ENCODE results near the gene COL5A3.

The COL5A3 gene

DNA sequence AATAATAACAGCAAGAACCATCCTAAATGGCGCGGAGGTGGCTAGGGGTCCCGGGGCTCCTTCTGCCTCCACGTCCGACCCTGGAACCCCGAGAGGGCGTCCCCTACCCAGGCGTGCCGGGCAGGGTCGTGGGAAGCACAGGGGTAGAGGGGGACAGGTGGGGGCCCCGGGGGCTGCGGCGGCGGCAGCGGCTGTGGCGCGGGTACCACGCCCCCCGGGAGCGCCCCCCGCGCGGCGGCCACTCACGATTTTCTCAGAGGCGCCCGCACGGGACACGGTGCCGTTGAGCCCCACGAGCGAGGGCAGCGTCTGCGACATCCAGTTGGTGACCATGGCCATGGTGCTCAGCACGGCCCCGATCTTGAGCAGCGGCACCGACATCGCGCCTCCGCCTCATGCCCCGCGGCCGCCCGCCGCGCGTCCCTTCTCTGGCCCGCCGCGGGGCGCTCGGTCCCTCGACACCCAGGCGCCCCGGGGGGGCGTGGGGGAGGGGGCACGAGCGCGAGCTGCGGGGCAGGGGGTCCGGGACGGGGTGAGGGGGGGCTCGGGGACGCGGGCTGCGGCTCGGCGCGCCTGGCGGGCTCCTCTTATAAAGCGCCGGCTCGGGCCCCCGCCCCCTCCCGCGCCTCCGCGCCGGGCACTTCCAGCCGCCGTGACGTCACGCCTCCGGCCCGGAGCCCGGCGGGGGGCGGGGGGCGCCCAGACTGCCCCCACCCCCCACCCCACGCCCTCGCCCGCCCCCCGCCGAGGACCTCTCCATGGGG lies 96.9 kb downstream of the COL5A3 start:
- Histone ChIP-seq H3K4me2 (ENCODE audit: insufficient read depth, low read length) (no peak overlapping the region), H3K27me3 (ENCODE audit: insufficient read depth, low read length, poor library complexity) (peaks cover 3% of the 10 kb centered on the region), H3K79me2 (ENCODE audit: insufficient read depth, low read length) (no peaks in the 10 kb centered on the region), H3K9ac (ENCODE audit: low read depth, low read length) (no peak overlapping the region), H3K36me3 (ENCODE audit: insufficient read depth, low read length) (no peaks in the 10 kb centered on the region), H2AFZ (ENCODE audit: low read depth, low read length) (no peak overlapping the region), H3K4me3 (ENCODE audit: low read depth in 1 of 2, low read length in 2 of 2) (no peak overlapping the region), H3K9me3 (ENCODE audit: insufficient read depth, low read length, severe bottlenecking) (no peaks in the 10 kb centered on the region), H3K27ac (ENCODE audit: low read length) (no peak overlapping the region), H3K4me1 (ENCODE audit: insufficient read depth, low read length) (peaks cover 10% of the 10 kb centered on the region), H4K20me1 (ENCODE audit: insufficient read depth, low read length) (no peaks in the 10 kb centered on the region)
- DNase-seq = no peak
- ATAC-seq (ENCODE audit: insufficient read depth, low read depth) = no peak
- TF ChIP-seq, protein P1, sequence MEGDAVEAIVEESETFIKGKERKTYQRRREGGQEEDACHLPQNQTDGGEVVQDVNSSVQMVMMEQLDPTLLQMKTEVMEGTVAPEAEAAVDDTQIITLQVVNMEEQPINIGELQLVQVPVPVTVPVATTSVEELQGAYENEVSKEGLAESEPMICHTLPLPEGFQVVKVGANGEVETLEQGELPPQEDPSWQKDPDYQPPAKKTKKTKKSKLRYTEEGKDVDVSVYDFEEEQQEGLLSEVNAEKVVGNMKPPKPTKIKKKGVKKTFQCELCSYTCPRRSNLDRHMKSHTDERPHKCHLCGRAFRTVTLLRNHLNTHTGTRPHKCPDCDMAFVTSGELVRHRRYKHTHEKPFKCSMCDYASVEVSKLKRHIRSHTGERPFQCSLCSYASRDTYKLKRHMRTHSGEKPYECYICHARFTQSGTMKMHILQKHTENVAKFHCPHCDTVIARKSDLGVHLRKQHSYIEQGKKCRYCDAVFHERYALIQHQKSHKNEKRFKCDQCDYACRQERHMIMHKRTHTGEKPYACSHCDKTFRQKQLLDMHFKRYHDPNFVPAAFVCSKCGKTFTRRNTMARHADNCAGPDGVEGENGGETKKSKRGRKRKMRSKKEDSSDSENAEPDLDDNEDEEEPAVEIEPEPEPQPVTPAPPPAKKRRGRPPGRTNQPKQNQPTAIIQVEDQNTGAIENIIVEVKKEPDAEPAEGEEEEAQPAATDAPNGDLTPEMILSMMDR (IDR thresholded peaks at IDR 0.05; ENCODE audit: borderline replicate concordance, extremely low read depth, low read length, poor library complexity, severe bottlenecking) = no peak
- no peak for TF ChIP-seq EZH2 (IDR thresholded peaks at IDR 0.05; ENCODE audit: borderline replicate concordance, low read depth, low read length, severe bottlenecking)

DNA sequence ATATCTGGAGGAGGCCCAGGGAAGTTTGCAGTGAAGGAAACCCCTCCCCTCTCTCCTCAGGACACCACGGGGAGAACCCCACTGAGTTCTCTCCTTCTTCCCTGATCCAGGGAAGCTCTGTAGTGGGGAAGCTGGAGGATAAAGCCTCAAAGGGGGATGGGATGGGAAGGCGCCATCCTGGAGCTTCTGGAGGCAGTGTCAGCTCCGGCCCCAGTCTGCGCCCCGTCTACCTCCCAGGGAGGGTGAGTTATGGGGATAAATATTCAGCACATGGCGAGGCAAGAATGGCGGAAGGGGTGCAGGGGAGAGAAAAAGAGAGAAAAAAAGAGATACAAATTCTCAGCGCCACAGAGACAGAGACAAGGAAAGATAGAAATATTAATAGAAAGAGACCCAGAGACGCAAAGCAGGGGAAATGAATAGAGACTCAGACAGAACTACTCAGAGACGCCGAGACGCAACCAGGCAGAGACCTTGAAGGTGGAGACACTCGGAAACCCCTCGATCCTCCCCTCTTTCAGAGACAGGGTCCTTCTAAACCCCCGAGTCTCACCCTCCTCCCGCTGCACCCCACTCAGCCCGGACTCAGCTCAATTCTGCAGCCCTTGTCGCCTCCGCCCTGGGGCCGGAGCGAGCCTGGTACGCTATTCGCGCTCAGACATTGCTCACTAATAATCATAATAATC lies 97.6 kb downstream of the COL5A3 start:
- Histone ChIP-seq H2AFZ (ENCODE audit: low read depth, low read length) (no peak overlapping the region), H3K27ac (ENCODE audit: low read length) (no peak overlapping the region), H3K9ac (ENCODE audit: low read depth, low read length) (no peak overlapping the region), H3K4me1 (ENCODE audit: insufficient read depth, low read length) (peaks cover 10% of the 10 kb centered on the region), H3K4me3 (ENCODE audit: low read depth in 1 of 2, low read length in 2 of 2) (no peak overlapping the region), H3K4me2 (ENCODE audit: insufficient read depth, low read length) (no peak overlapping the region), H3K9me3 (ENCODE audit: insufficient read depth, low read length, severe bottlenecking) (no peaks in the 10 kb centered on the region), H4K20me1 (ENCODE audit: insufficient read depth, low read length) (no peaks in the 10 kb centered on the region), H3K36me3 (ENCODE audit: insufficient read depth, low read length) (no peaks in the 10 kb centered on the region), H3K79me2 (ENCODE audit: insufficient read depth, low read length) (no peaks in the 10 kb centered on the region), H3K27me3 (ENCODE audit: insufficient read depth, low read length, poor library complexity) (peaks cover 3% of the 10 kb centered on the region)
- TF ChIP-seq, protein P1 (IDR thresholded peaks at IDR 0.05; ENCODE audit: borderline replicate concordance, extremely low read depth, low read length, poor library complexity, severe bottlenecking) = no peak
- no peak for TF ChIP-seq EZH2 (IDR thresholded peaks at IDR 0.05; ENCODE audit: borderline replicate concordance, low read depth, low read length, severe bottlenecking)
- ATAC-seq (ENCODE audit: insufficient read depth, low read depth) (no peak), DNase-seq (no peak)

DNA sequence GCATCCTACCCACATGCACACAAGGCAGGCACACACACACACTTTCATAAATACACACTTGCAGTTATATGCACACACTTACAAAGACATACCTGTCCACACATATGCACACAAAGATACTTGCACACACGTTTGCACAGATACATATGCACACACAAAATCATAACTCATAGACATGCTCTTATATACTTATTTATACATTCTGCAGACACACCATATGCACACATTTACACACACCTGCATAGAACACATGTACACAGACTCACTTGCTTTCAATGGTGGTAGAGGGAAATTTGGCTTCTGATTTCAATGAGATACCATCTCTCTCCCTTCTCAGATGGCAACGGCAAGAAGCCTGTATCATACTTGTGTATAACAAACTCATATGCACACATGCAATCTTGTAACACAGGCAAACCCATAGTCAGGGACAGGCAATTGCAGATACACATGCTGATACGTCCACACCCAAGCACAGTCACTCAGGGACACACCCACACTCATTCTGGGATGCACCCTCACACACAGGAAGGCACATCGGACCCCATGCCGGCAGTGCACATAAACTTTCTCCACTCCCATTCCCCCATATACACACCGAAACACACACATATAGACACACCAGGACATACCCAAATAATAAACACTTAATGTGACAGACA lies 98.6 kb downstream of the COL5A3 start:
- DNase-seq (no peak), ATAC-seq (ENCODE audit: insufficient read depth, low read depth) (no peak)
- Histone ChIP-seq H4K20me1 (ENCODE audit: insufficient read depth, low read length) (no peaks in the 10 kb centered on the region), H3K36me3 (ENCODE audit: insufficient read depth, low read length) (no peaks in the 10 kb centered on the region), H3K9ac (ENCODE audit: low read depth, low read length) (no peak overlapping the region), H3K9me3 (ENCODE audit: insufficient read depth, low read length, severe bottlenecking) (no peaks in the 10 kb centered on the region), H2AFZ (ENCODE audit: low read depth, low read length) (no peak overlapping the region), H3K79me2 (ENCODE audit: insufficient read depth, low read length) (no peaks in the 10 kb centered on the region), H3K4me2 (ENCODE audit: insufficient read depth, low read length) (no peak overlapping the region), H3K27ac (ENCODE audit: low read length) (no peak overlapping the region), H3K4me3 (ENCODE audit: low read depth in 1 of 2, low read length in 2 of 2) (no peak overlapping the region), H3K27me3 (ENCODE audit: insufficient read depth, low read length, poor library complexity) (peaks cover 3% of the 10 kb centered on the region), H3K4me1 (ENCODE audit: insufficient read depth, low read length) (peaks cover 8% of the 10 kb centered on the region)
- no peak for TF ChIP-seq EZH2 (IDR thresholded peaks at IDR 0.05; ENCODE audit: borderline replicate concordance, low read depth, low read length, severe bottlenecking)

DNA sequence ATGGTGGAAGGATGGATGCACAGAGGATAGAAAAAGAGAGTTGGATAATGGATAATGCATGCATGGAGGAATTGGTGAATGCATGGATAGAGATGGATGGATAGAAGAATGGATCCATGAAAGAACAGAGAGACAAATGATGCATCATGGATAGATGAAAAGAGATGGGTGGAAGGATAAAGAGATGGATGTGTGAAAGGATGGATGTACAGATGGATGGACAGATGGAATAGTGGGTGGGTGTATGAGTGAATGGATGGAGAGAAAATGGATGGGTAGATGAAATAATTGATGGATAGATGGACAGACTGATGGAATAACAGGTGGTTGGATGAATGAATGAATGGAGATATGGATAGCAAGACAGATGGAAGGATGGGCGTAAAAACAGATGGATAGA lies 99.7 kb downstream of the COL5A3 start:
- H3K4me1 ChIP-seq (ENCODE audit: insufficient read depth, low read length) = peaks cover 8% of the 10 kb centered on the region
- no peaks in the 10 kb centered on the region for H3K79me2 ChIP-seq (ENCODE audit: insufficient read depth, low read length)
- no peak overlapping the region for H3K9ac ChIP-seq (ENCODE audit: low read depth, low read length)
- no peaks in the 10 kb centered on the region for H4K20me1 ChIP-seq (ENCODE audit: insufficient read depth, low read length)
- no peak overlapping the region for H3K4me3 ChIP-seq (ENCODE audit: low read depth in 1 of 2, low read length in 2 of 2)
- peaks cover 3% of the 10 kb centered on the region for H3K27me3 ChIP-seq (ENCODE audit: insufficient read depth, low read length, poor library complexity)
- H3K9me3 ChIP-seq (ENCODE audit: insufficient read depth, low read length, severe bottlenecking) = no peaks in the 10 kb centered on the region
- no peak overlapping the region for H3K27ac ChIP-seq (ENCODE audit: low read length)
- ATAC-seq (ENCODE audit: insufficient read depth, low read depth) = no peak
- no peak overlapping the region for H3K4me2 ChIP-seq (ENCODE audit: insufficient read depth, low read length)
- H2AFZ ChIP-seq (ENCODE audit: low read depth, low read length) = no peak overlapping the region
- no peak for DNase-seq
- H3K36me3 ChIP-seq (ENCODE audit: insufficient read depth, low read length) = no peaks in the 10 kb centered on the region
- TF ChIP-seq, protein P1 (IDR thresholded peaks at IDR 0.05; ENCODE audit: borderline replicate concordance, extremely low read depth, low read length, poor library complexity, severe bottlenecking) = no peak
- TF ChIP-seq EZH2 (IDR thresholded peaks at IDR 0.05; ENCODE audit: borderline replicate concordance, low read depth, low read length, severe bottlenecking) = no peak

Measured in DND-41 (cell line).